Subcutaneous adipose tissue (tissue), 4 donors: ENCODE data around the gene GAL3ST3. TPM values are rescaled to one million over a fixed set of nuclear protein-coding genes. Genes with fewer than 3 reads are reported as not detected.

Experiments
- CTCF ChIP-seq: fragments of 450-650 bp; IDR thresholded peaks from one replicate; pipeline ENCODE4 v1.5.1; 2016; ENCODE audit warnings: low read depth, mild to moderate bottlenecking, control low read depth, antibody characterized with exemption, moderate library complexity
- total RNA-seq, 4 donors: library from RNA; depleted of rRNA; stranded (reverse); fragments of >200 nt; gene quantifications; one replicate each; pipeline ENCODE4 v1.1.0, GENCODE V29; 2016

The GAL3ST3 gene
- total RNA-seq, 4 donors from 2014 or later = 0.38 TPM; not detected in 3

GRCh38 chr11:66059966-66060680, 11.2 kb upstream of the GAL3ST3 start:
- TF ChIP-seq CTCF = no peak

GRCh38 chr11:66056501-66056900, 7.5 kb upstream of the GAL3ST3 start:
- no peak for TF ChIP-seq CTCF

GRCh38 chr11:66055021-66055420, 6.1 kb upstream of the GAL3ST3 start:
- no peak for TF ChIP-seq CTCF

- no peak for TF ChIP-seq CTCF
Measured at GRCh38 chr11:66052664-66052982, 3.7 kb upstream of the GAL3ST3 start.

GRCh38 chr11:66051766-66052663, 3.1 kb upstream of the GAL3ST3 start, which contains the start of gene SF3B2:
Gene SF3B2 (plus strand): TSS chr11:66052364. CDS start chr11:66052385, 21 bp downstream.
- TF ChIP-seq CTCF = no peak

GRCh38 chr11:66051371-66051765, 2.4 kb upstream of the GAL3ST3 start:
- TF ChIP-seq CTCF = no peak

GRCh38 chr11:66050581-66051231, 1.7 kb upstream of the GAL3ST3 start:
- TF ChIP-seq CTCF = no peak
